ENCODE data around the gene ZNF12.

Gene ZNF12

GRCh38 chr7:6647541-6647940 is 59.2 kb downstream of the ZNF12 start:
- DNase-seq (ENCODE audit: low read depth, low spot score), result no peak

GRCh38 chr7:6647080-6647479 is 59.7 kb downstream of the ZNF12 start:
- no peak for DNase-seq (ENCODE audit: low read depth, low spot score)

GRCh38 chr7:6646465-6646864 is 60.3 kb downstream of the ZNF12 start:
- no peak for DNase-seq (ENCODE audit: low read depth, low spot score)

- no peak for DNase-seq (ENCODE audit: low read depth, low spot score)
Observed at GRCh38 chr7:6644728-6645127, 62.0 kb downstream of the ZNF12 start.

GRCh38 chr7:6643915-6644625 is 62.7 kb downstream of the ZNF12 start:
- no peak for DNase-seq (ENCODE audit: low read depth, low spot score)

GRCh38 chr7:6642861-6643640 is 63.7 kb downstream of the ZNF12 start:
- DNase-seq (ENCODE audit: low read depth, low spot score), result no peak

- DNase-seq (ENCODE audit: low read depth, low spot score), result no peak
Observed at GRCh38 chr7:6642239-6642839, 64.4 kb downstream of the ZNF12 start.

GRCh38 chr7:6641305-6642035 is 65.3 kb downstream of the ZNF12 start:
- DNase-seq (ENCODE audit: low read depth, low spot score), result no peak

GRCh38 chr7:6640246-6640721 is 66.5 kb downstream of the ZNF12 start:
- DNase-seq (ENCODE audit: low read depth, low spot score), result peak; percentile 97

GRCh38 chr7:6639627-6640026 is 67.1 kb downstream of the ZNF12 start:
- DNase-seq (ENCODE audit: low read depth, low spot score), result no peak

GRCh38 chr7:6639032-6639431 is 67.7 kb downstream of the ZNF12 start:
- DNase-seq (ENCODE audit: low read depth, low spot score), result no peak

Measured in ELF-1 (cell line).